IPS-18c (cell line): ENCODE results near the gene PRRX1.

Source experiments
- H3K4me3 ChIP-seq: 2 replicates; pipeline ENCODE4 v1.7.0; 2013; ENCODE audit warnings: low read depth, mild to moderate bottlenecking, low read length, moderate library complexity; ENCODE audit not compliant: insufficient read depth
- H3K9me3 ChIP-seq: one replicate; pipeline ENCODE4 v1.6.1; 2013; ENCODE audit warnings: mild to moderate bottlenecking, low read length, moderate library complexity; ENCODE audit not compliant: control insufficient read depth, insufficient read depth

The PRRX1 gene

DNA sequence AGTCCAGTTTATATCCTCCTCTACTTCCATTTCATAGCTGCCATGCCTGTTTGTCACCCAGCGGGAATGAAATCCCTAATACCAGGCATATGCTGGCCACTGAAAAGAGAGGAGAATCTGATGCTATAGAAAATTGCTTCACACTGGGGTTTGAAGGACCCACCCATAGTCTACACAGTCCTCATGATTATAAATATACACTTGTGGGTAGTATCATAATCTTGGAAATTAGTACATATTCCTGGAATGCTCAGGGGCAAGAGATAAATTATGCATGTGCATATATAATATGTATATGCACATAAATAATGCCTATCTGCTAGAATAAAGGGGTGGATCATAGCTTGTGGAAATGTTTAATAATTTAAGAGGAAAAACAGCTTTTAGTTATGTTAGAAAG lies 105.8 kb downstream of the PRRX1 start:
- Histone ChIP-seq H3K4me3 (no peak overlapping the region), H3K9me3 (no peaks in the 10 kb centered on the region)

DNA sequence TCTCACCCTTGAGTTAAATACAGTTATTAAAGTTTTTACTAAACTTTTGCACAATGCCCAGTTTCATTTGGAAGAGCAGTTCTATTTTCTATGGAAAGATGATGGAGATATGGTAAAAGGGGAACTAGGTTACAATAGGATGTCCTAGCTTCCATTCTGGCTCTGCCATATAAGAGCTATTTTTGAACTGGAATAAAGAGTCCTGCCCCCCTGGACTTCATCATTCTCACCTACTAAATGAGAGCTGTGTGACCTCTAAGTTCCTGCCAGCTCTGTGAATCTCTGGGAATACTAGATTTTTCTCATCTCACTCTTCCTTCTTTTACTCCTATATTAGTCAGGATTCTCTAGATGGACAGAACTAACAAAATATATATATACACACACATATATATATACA lies 106.3 kb downstream of the PRRX1 start:
- Histone ChIP-seq H3K9me3 (no peaks in the 10 kb centered on the region), H3K4me3 (no peak overlapping the region)

DNA sequence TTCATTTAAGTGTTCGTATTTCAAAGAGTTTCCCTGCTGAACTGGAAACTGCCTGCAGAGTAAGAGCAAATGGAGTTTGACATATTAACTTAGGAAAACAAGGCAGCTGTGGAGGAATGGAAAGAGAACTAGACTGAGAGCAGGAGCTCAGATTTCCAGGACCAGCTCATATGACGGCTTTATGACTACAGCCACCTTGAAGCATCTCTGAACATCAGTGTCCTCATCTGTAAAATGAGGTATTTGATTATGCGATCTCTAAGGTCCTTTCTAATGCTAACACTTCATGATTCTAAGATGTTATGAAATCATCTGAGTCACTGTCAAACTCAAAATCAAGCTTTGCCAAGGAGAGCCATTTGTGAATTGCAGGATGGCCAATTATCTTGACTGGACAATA lies 112.3 kb downstream of the PRRX1 start:
- Histone ChIP-seq H3K9me3 (no peaks in the 10 kb centered on the region), H3K4me3 (no peak overlapping the region)

DNA sequence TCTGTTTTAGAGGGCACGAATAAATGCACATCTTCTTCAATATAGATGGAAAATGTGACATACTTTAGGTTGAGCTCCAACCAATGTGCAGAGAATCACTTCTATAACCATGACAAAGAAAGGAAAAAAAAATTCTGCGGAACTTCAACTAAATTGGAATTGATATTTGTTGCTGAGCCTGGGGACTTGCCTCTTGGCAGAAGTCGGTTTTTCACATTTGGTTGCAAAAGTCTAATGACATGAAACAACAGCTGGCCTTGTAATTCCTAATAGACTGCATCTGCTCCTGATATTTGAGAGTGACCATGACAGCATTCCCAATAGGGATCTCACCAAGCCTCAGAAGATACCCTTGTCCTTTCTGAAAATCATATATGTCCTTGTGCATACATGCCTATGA lies 112.8 kb downstream of the PRRX1 start:
- no peaks in the 10 kb centered on the region for H3K9me3 ChIP-seq
- no peak overlapping the region for H3K4me3 ChIP-seq
